Stimulated activated CD4-positive, alpha-beta T cell treated with anti-CD3 and anti-CD28 coated beads, Interleukin-4, amount 100 ng/mL, for 4 hours (primary cell): ENCODE results near the gene TOR4A.

Source experiments
- DNase-seq, 2 experiments: peaks; one replicate each; pipeline ENCODE4 v3.0.0-alpha.2; 2020

Gene TOR4A

GRCh38 chr9:137295849-137296669 is 18.5 kb downstream of the TOR4A start:
- no peak for DNase-seq

- DNase-seq: no peak
Observed at GRCh38 chr9:137296670-137297664, 19.4 kb downstream of the TOR4A start.

- DNase-seq: no peak
Observed at GRCh38 chr9:137297966-137298365, 20.4 kb downstream of the TOR4A start.

- no peak for DNase-seq
Observed at GRCh38 chr9:137298401-137299202, 21.1 kb downstream of the TOR4A start.

GRCh38 chr9:137299203-137299565 is 21.7 kb downstream of the TOR4A start:
- DNase-seq: no peak

GRCh38 chr9:137299938-137300337 is 22.4 kb downstream of the TOR4A start:
- no peak for DNase-seq

- DNase-seq: no peak
Observed at GRCh38 chr9:137300567-137301080, 23.1 kb downstream of the TOR4A start.

GRCh38 chr9:137301081-137301947 is 23.8 kb downstream of the TOR4A start:
- DNase-seq: no peak

GRCh38 chr9:137302118-137302448 is 24.6 kb downstream of the TOR4A start, which contains the start of gene NRARP:
Gene NRARP (minus strand): TSS chr9:137302271. CDS start chr9:137301928, 343 bp downstream.
- peak; percentile 92 to 97 for DNase-seq

- no peak for DNase-seq
Observed at GRCh38 chr9:137302449-137303150, 25.1 kb downstream of the TOR4A start.

GRCh38 chr9:137303151-137303892 is 25.8 kb downstream of the TOR4A start:
- no peak for DNase-seq

GRCh38 chr9:137303893-137304382 is 26.4 kb downstream of the TOR4A start:
- DNase-seq: no peak

- no peak for DNase-seq
Observed at GRCh38 chr9:137304383-137305059, 27.0 kb downstream of the TOR4A start.

- peak; percentile 38 to 57 for DNase-seq
Observed at GRCh38 chr9:137305060-137305797, 27.7 kb downstream of the TOR4A start.

GRCh38 chr9:137305798-137306065 is 28.2 kb downstream of the TOR4A start:
- DNase-seq: no peak

GRCh38 chr9:137306066-137306849 is 28.7 kb downstream of the TOR4A start:
- DNase-seq: no peak

GRCh38 chr9:137306850-137307254 is 29.3 kb downstream of the TOR4A start:
- DNase-seq: no peak
